Activated CD8-positive, alpha-beta memory T cell treated with anti-CD3 and anti-CD28 coated beads, Interleukin-2, amount 10 ng/mL, durations not matched to agents 7 days and 5 days (primary cell): ENCODE data around the gene DHX32. TPM values are rescaled to one million over a fixed set of nuclear protein-coding genes. Genes with fewer than 3 reads are reported as not detected.
"Not testable (repeated sequence)": the region's sequence is repeated elsewhere in the genome, so short reads cannot be mapped to it uniquely, and the experiment has no call there.

Experiments used
- ATAC-seq: fragments of 150-1000 bp; cut with Tn5 transposase; one replicate; pipeline ENCODE4 v1.10.0; 2021; ENCODE audit warnings: moderate library complexity
- CTCF ChIA-PET: fragments of 350-600 bp; sonication (Branson Sonifier 250); formaldehyde crosslinking; loops from one replicate; lab custom pipeline; 2021; ENCODE audit warnings: antibody characterized with exemption; lab: Charles Lee
- DNase-seq: peaks from one replicate; pipeline ENCODE4 v3.0.0-alpha.2; 2020
- H3K27ac Mint-ChIP-seq: one replicate; pipeline ENCODE4 v1.8.0; 2021; ENCODE audit warnings: mild to moderate bottlenecking, mixed read lengths
- H3K27me3 Mint-ChIP-seq: one replicate; pipeline ENCODE4 v1.8.0; 2021; ENCODE audit warnings: mixed read lengths
- H3K36me3 Mint-ChIP-seq: one replicate; pipeline ENCODE4 v1.8.0; 2021; ENCODE audit warnings: mild to moderate bottlenecking, mixed read lengths
- H3K4me1 Mint-ChIP-seq: one replicate; pipeline ENCODE4 v1.8.0; 2021; ENCODE audit warnings: mixed read lengths
- H3K4me3 Mint-ChIP-seq: one replicate; pipeline ENCODE4 v1.8.0; 2021; ENCODE audit warnings: mild to moderate bottlenecking, moderate library complexity, mixed read lengths
- H3K9me3 Mint-ChIP-seq: one replicate; pipeline ENCODE4 v1.8.0; 2022; ENCODE audit warnings: low read depth, mixed read lengths
- total RNA-seq, 2 experiments: library from RNA; stranded (reverse); gene quantifications; one replicate each; pipeline ENCODE4 v1.2.3, GENCODE V29; 2021

DHX32 gene
- total RNA-seq, 2 experiments from 2014 or later, result 12.1 to 16.0 TPM

DNA sequence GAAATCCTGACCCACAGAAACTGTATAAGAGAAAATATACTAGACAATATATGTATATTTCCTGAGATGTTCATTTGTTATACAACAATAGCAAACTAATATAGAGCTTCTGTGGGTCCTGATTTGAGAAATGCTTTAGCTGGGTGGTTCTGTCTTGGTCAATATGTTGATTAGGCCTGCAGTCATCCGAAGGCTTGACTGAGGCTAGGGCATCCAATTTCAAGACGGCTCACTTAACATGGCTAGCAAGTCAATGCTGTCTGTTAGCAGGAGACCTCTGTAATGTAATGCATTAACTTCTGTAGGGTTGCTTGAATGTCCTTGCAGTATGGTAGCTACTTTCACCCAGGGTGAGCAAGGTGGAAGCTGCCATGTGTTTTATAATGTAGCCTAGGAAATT lies 27.7 kb upstream of the DHX32 start:
- CTCF ChIA-PET, H3K27me3 Mint-ChIP-seq, H3K36me3 Mint-ChIP-seq, DNase-seq, H3K4me3 Mint-ChIP-seq, H3K27ac Mint-ChIP-seq, H3K9me3 Mint-ChIP-seq, H3K4me1 Mint-ChIP-seq, ATAC-seq: not testable (repeated sequence)

DNA sequence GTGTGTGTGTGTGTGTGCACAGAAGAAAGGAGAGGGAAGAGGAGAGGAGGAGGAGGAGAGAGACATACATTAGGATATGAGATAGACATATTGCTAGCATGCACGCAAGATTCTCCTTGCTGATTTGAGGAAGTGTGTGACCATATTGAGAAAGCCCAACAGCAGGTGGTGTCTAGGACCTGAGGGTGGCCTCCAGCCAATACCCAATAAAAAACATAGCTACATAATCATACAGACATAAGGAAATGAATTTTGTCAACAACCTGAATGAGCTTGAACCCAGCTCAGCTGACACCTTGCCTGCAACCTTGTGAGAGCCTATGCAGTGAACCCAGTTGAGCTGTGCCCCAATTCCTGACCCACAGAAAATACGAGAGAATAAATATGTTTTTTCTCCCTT lies 26.5 kb upstream of the DHX32 start:
- ATAC-seq, H3K4me3 Mint-ChIP-seq, H3K27me3 Mint-ChIP-seq, CTCF ChIA-PET, H3K27ac Mint-ChIP-seq, H3K4me1 Mint-ChIP-seq, H3K36me3 Mint-ChIP-seq, H3K9me3 Mint-ChIP-seq, DNase-seq: not testable (repeated sequence)

DNA sequence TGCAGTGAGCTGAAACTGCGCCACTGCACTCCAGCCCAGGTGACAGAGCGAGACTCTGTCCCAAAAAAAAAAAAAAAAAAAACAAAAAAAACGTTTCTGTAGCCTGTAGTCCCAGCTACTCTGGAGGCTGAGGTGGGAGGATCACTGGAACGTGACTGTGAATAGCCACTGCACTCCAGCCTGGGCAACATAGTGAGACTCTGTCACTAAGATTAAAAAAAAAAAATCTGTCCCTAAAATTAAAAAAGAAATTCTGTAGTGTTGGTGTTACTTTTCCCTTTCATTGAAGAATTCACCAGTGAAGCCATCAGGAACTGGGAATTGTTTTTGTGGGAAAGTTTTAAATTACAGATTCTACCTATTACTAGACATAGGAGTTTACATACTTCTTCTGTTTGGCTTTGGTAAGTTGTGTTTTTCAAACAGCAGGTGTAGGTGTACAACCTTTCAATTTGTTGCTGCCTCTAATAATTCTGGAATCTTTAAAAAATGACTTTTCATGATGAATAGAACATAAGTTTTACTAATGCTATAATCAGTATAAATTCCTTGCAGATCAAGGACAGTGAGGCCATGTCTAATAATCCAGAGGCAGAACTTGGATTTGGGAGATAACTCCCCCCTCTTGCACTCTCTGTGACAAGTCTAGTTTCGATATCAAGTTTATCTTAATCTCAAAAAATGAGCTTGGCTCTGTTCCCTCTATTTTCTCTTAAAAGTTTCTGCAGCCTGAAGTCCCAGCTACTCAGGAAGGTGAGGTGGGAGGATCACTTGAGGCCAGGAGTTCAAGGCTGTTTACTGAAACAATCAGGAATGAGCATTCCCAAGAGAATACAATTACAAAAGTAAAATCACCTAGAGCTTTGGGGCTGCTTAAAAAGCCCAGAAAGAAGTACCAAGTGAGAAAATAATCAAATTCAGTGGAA lies 24.2 kb upstream of the DHX32 start:
- H3K36me3 Mint-ChIP-seq, CTCF ChIA-PET, H3K9me3 Mint-ChIP-seq, H3K27ac Mint-ChIP-seq, H3K27me3 Mint-ChIP-seq, H3K4me1 Mint-ChIP-seq, ATAC-seq, DNase-seq, H3K4me3 Mint-ChIP-seq: not testable (repeated sequence)

DNA sequence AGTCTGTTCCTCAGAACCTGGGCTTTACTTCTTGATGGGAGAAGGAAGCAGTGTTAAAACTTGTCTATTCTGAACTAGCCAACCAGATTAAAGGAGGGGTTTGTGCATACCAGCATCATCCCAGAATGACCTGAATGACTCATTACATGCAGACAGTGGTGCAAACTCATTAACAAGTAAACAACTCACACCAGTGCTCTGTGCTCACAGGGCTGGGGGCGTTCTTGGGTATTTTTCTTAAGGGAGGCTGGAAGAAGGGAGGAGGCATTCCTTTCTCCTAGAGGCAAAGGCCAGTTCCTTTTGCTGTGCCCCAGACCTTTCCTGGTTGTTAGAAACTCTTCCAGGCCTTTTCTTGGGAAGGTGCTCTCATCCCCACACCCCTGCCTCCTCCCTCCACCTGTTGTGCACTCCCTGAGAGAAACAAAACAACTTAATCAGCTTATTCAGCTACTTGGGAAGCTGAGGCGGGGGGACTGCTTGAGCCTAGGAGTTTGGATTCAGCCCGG lies 22.1 kb upstream of the DHX32 start:
- ATAC-seq, H3K36me3 Mint-ChIP-seq, CTCF ChIA-PET, H3K4me1 Mint-ChIP-seq, H3K9me3 Mint-ChIP-seq, H3K4me3 Mint-ChIP-seq, DNase-seq, H3K27ac Mint-ChIP-seq: not testable (repeated sequence)
- H3K27me3 Mint-ChIP-seq, result peaks cover 11% of the 10 kb centered on the region

DNA sequence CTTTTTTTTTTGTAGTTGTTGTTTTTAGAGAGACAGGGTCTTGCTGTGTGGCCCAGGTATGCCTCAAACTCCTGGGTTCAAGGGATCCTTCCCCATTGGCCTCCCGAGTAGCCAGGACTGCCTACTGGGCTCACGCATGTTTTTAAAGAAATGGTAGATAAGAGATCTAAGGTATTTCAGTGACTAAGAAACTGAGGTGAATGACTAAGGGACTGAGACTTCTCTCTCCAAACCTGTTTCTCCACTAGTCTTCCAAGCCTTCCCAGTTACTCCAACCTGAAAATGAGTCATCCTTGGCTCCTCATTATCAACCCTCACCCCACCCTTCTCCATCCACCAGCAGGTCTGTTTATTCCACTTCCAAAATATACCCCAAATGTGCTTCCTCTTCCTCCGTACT lies 19.9 kb upstream of the DHX32 start:
- DNase-seq, H3K36me3 Mint-ChIP-seq, H3K27ac Mint-ChIP-seq, H3K9me3 Mint-ChIP-seq, ATAC-seq, H3K4me3 Mint-ChIP-seq, CTCF ChIA-PET, H3K4me1 Mint-ChIP-seq: not testable (repeated sequence)
- H3K27me3 Mint-ChIP-seq, result peaks cover 21% of the 10 kb centered on the region

DNA sequence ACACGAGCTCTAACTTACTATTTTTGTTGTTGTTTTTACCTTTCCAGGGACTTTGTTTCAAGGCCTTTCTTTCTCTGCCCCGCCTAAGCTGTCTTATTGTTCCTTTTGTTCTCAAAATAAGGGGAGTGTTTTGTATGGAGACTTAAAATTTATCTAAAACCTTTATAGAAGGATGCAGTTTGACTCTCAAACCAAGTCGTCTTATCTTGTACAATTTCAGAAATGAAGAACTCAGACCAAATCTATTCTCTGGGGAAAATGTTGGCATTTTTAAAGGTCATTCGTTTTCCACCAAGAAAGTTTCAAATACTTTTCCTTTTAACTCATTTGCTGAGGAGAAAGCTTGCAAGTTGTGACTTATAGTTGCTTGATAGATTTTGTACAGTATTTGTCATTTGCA lies 16.2 kb upstream of the DHX32 start:
- H3K36me3 Mint-ChIP-seq, DNase-seq, CTCF ChIA-PET, H3K9me3 Mint-ChIP-seq, H3K27ac Mint-ChIP-seq, ATAC-seq: not testable (repeated sequence)
- Mint-ChIP-seq H3K4me1 (peaks cover 12% of the 10 kb centered on the region), H3K27me3 (peaks cover 25% of the 10 kb centered on the region), H3K4me3 (peak overlapping the region; percentile 78)

DNA sequence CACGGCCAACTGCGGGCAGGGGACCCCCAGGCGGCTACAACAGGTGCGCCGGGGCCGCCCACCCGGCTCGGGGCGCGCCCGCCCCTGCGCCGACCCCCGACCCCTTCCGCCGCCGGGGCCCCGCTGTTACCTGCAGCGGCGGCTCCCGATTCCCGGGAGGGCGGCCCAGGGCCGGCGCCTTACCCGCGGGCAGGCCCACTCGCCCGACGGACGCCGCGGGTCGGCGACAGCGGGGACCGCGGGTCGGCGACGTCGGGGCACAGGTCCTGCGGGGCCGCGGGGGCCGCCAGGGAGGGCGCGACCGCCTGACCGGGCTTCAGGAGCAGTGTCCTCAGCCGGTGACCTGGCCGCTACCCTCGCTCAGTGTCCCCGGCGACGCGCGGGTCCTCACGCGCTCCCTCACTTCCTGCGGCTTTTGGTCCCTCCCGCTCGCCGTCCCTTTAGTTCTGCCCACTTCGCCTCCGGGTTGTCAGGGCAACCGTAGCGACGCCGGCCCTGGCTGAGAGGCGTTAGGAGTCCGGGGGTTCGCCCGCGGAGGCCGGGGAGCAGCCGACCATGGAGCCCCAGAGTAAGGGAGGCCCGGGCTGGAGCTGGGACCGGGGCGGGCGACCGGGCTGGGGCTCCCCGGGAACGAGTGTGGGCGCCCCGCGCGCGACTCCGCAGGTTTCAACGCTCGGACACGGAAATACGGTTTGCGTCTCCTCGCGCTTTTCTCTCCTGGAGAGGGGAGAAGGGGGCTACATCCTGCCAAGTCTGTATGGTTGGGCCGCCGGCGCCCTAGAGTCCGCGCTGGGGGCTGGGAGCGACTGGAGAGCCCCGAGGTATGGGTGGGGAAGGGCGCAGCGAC lies 15.2 kb upstream of the DHX32 start, which contains the start of gene FANK1:
Gene FANK1 (plus strand): TSS at position 477 of the 847 bp plus-strand sequence. CDS start 79 bp downstream, at position 556.
- Mint-ChIP-seq H3K27me3 (peaks cover 24% of the 10 kb centered on the region), H3K4me3 (peak within 1 kb of the TSS; percentile 85), H3K4me1 (peaks cover 12% of the 10 kb centered on the region), H3K27ac (peak within 1 kb of the TSS; percentile 76)
- DNase-seq, result peak; percentile 88
- ATAC-seq, result peak; percentile 88
- H3K9me3 Mint-ChIP-seq, H3K36me3 Mint-ChIP-seq, CTCF ChIA-PET: not testable (repeated sequence)

DNA sequence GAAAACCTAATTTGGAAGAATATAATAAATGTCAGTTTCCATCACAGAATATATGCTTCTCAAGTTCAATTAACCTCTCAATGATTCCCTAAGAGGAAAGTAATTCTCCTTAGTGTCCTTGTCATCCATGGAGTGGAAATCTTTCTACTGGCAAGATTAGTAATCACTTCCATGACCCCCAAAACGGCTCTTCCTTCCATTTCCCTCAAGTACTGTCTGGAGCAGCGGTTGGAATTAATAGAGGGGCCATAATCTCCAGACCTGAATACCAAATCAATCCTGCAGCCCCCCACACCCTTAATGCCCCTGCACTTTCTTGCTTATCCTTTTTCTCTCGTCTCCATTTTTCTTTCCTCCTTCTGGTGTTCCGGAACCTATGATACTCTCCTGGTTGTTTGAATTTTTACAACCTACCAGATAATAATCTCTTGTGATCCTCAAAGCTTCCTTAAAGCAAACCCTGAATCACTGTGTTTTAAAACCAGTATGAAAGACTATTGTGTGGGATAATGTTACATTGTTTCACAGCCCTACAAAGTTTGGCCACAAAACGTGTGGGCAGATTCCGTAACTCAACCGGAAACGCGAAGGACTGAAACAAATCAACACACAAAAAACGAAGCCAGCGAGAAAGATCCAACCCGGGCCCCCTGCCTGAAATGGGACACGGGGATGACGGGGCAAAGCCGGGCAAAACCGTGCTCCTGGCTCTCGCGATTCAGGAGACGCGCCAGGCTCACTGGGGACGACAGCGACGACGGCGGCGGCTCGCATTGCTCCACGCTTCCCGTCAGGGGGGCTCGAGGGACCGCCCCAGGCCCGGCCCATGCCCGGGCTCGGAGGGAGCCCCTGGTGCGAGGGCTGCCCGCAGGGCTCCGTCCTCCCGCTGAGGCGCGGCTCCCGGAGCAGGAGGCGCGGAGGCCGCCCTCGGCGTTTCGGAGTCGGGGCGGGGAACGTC lies 14.3 kb upstream of the DHX32 start:
- peaks cover 12% of the 10 kb centered on the region for H3K4me1 Mint-ChIP-seq
- peak overlapping the region; percentile 85 for H3K4me3 Mint-ChIP-seq
- H3K36me3 Mint-ChIP-seq, H3K9me3 Mint-ChIP-seq, CTCF ChIA-PET: not testable (repeated sequence)
- peak; percentile 57 for DNase-seq
- ATAC-seq, result peak; percentile 69
- peak overlapping the region; percentile 76 for H3K27ac Mint-ChIP-seq
- H3K27me3 Mint-ChIP-seq, result peaks cover 23% of the 10 kb centered on the region

DNA sequence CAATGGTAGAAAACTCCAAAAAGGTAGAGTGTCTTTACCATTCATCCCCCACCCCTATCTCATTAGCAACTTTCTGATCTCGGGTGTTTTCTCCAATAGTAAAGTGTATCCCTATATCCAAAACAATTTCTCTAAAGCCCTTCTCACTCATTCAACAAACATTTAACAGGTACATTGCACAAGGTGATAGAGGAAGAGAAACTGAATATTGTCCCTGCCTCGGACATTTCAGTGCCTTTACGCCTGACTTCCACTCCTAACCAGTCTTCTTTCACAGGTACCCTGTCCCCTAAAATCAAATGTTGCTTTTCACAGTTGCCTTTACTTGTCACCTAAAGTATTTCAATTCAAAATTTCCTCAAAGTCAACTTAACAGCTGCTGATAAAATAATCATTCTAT lies 13.1 kb upstream of the DHX32 start:
- H3K4me1 Mint-ChIP-seq, result peaks cover 12% of the 10 kb centered on the region
- CTCF ChIA-PET, H3K36me3 Mint-ChIP-seq, H3K4me3 Mint-ChIP-seq, DNase-seq, ATAC-seq, H3K9me3 Mint-ChIP-seq, H3K27ac Mint-ChIP-seq: not testable (repeated sequence)
- H3K27me3 Mint-ChIP-seq, result peaks cover 20% of the 10 kb centered on the region

DNA sequence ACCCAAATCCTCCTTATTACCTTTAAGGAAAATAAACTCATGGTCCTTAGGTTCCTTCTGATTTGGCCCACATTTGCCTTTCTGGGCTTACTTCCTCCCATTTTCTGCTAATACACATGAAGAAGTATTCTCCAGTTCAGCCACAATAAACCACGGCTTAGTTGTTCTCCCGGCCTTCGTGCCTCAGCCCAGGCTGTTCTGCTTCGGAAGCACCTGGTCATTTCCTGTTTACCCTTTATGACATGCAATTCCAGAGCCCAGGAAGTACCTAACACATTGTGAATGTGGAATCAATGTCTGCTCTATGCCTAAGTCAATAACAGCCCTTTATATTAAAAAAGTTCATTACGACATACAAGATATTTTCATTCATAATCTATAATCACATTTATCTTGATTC lies 11.3 kb upstream of the DHX32 start:
- H3K9me3 Mint-ChIP-seq, H3K27ac Mint-ChIP-seq, ATAC-seq, H3K36me3 Mint-ChIP-seq, CTCF ChIA-PET, H3K4me3 Mint-ChIP-seq, DNase-seq: not testable (repeated sequence)
- Mint-ChIP-seq H3K27me3 (peaks cover 14% of the 10 kb centered on the region), H3K4me1 (peaks cover 12% of the 10 kb centered on the region)

DNA sequence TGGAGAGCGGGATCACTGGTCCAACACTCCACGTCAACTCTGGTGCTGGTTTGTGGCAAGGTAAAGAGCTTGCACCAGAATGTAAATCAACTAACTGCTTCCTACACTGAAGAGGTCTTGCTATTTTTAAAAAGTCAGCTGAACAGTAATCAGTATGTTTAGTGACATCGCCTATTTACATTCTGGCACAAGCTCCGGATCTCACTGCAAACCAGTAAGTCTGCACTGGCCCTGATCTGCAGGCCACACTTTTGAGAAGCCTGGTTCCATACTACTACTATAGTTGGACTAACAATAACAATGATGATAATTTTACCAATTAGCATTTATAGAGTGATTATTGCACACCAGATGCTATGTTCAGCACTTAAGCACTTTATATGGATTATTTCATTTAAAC lies 8.3 kb upstream of the DHX32 start:
- H3K4me3 Mint-ChIP-seq, H3K27ac Mint-ChIP-seq, ATAC-seq, CTCF ChIA-PET, H3K4me1 Mint-ChIP-seq, H3K27me3 Mint-ChIP-seq, H3K9me3 Mint-ChIP-seq, H3K36me3 Mint-ChIP-seq, DNase-seq: not testable (repeated sequence)

DNA sequence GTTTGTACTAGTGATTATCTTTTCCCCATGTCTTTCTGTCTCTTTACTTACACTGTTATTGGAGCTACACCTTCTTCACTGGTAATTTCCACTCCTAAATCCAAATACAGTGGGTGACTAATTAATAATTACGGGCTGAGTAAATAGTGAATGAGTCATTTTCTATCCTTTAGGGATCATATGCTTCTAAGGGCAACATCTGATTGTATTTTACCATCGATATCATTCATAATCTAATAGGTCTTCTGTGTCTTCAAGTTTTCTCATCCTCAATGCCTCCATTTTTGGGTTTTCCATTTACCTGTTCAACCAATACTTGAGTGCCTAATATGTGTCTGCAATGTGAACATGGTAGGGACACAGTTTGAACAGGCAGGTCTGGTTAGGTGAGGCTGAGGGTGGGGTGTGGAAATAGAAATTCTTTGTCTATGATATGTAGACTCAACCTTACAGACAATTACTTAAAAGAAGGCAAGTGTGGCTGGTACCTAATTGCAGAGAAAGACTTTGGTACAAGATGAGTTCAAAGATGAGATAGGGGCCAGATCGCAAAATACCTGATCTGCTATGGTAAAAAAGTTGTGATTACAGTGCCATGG lies 5.9 kb upstream of the DHX32 start:
- peaks cover 2% of the 10 kb centered on the region for H3K36me3 Mint-ChIP-seq
- ATAC-seq, result no peak
- CTCF ChIA-PET, result no interaction called here
- H3K27me3 Mint-ChIP-seq, result no peaks in the 10 kb centered on the region
- H3K9me3 Mint-ChIP-seq, result no peaks in the 10 kb centered on the region
- DNase-seq, result no peak
- H3K4me1 Mint-ChIP-seq, result no peaks in the 10 kb centered on the region
- no peak overlapping the region for H3K27ac Mint-ChIP-seq
- no peak overlapping the region for H3K4me3 Mint-ChIP-seq
